Uterus (tissue), 4 donors: ENCODE results near the gene P4HA1. TPM values are rescaled to one million over a fixed set of nuclear protein-coding genes. Genes with fewer than 3 reads are reported as not detected.
"Not testable (repeated sequence)": the region's sequence is repeated elsewhere in the genome, so short reads cannot be mapped to it uniquely, and the experiment has no call there.

Experiments used
- DNase-seq, 2 donors: peaks; one replicate each; pipeline ENCODE4 v3.0.0-alpha.2; 2019 to 2020
- H3K27ac ChIP-seq, 2 donors: fragments of 200-600 bp; sonication (generic); 1 replicate in 1 of 2; 2 replicates in 1 of 2; pipeline ENCODE4 v1.5.1; 2016 to 2018
- H3K27me3 ChIP-seq, 2 donors: fragments of 200-600 bp; sonication (generic); one replicate each; pipeline ENCODE4 v1.5.1; 2018 to 2019; ENCODE audit warnings: control low read depth in 1 of 2
- H3K36me3 ChIP-seq, 2 donors: fragments of 200-600 bp; sonication (generic); one replicate each; pipeline ENCODE4 v1.5.1; 2019; ENCODE audit warnings: control low read depth in 1 of 2
- H3K4me1 ChIP-seq, 2 donors: fragments of 200-600 bp; sonication (generic); one replicate each; pipeline ENCODE4 v1.5.1; 2018 to 2019; ENCODE audit warnings: control low read depth in 1 of 2
- H3K4me3 ChIP-seq, 2 donors: fragments of 200-600 bp; sonication (generic); 1 replicate in 1 of 2; 2 replicates in 1 of 2; pipeline ENCODE4 v1.5.1; 2018 to 2019; ENCODE audit warnings: mild to moderate bottlenecking in 1 of 2
- H3K9me3 ChIP-seq, 2 donors: fragments of 200-600 bp; sonication (generic); one replicate each; pipeline ENCODE4 v1.5.1; 2019; ENCODE audit warnings: control low read depth in 1 of 2
- POLR2A ChIP-seq, 2 donors: fragments of 450-650 bp; IDR thresholded peaks; one replicate each; pipeline ENCODE4 v1.6.1; 2016; ENCODE audit warnings: antibody characterized with exemption in 2 of 2, mild to moderate bottlenecking in 1 of 2, moderate library complexity in 1 of 2
- intact Hi-C: fragments of 100-400 bp; cut with DNase I; formaldehyde crosslinking; loops from one replicate; pipeline ENCODE4 v1.15.1; 2023; ENCODE audit warnings: low total_unique reads
- total RNA-seq, 4 donors: library from RNA; depleted of rRNA in 3 of 4; stranded (reverse); fragments of >200 nt in 3 of 4; gene quantifications; one replicate each; pipeline versions ENCODE4 v1.1.0 to v1.2.4, GENCODE V29; 2014 to 2023
- TF ChIP-seq, protein P1 (sequence below), 4 experiments: fragments of 200-600 bp in 2 of 4; fragments of 450-650 bp in 2 of 4; sonication (generic) in 2 of 4; IDR thresholded peaks; one replicate each; pipeline ENCODE4 v1.5.1; 2016 to 2019; ENCODE audit warnings: antibody characterized with exemption in 4 of 4, mild to moderate bottlenecking in 2 of 4, moderate library complexity in 1 of 4
- donor health status: DM: yes; HTN: yes; CAD: no.

The P4HA1 gene
- total RNA-seq, 4 donors from 2014 or later, result 17.7 to 154 (median 31.2) TPM

DNA sequence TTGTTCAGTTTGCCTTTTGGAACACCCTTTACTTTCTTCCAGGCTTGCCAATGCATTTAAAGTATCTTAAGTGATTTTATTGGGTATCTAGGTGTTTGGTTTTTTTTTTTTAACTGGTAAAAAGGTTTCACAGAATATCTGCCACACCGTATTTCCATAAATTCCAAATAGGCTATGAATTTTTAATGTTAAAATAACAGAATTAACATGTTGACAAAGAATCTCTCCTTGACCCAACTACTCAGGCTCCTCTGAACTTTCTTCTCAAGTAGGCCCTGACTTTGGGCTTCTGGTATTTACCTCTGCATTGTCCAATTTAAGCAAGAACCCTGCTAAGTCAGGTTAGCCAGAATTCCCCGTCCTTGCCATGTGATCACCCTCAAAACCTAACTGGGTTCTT, 80.9 kb downstream of the P4HA1 start:
- Histone ChIP-seq H3K4me1 (no peaks in the 10 kb centered on the region), H3K36me3 (no peaks in the 10 kb centered on the region)
- intact Hi-C loops, result no loop called here

DNA sequence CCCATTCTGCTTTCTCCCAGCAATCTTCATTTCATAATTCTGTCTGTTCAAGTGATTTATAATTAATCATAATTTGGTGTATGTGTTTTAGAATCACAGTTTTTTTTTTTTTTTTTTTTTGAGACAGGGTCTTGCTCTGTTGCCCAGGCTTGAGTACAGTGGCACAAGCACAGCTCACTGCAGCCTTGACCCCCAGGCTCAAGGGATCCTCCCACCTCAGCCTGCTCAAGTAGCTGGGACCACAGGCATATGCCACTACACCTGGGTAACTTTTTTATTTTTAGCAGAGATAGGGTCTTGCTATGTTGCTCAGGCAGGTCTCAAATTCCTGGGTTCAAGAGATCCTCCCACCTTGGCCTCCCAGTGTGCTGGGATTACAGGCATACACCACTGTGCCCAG, 92.8 kb downstream of the P4HA1 start:
- Histone ChIP-seq H3K9me3 (no peaks in the 10 kb centered on the region), H3K4me1 (no peaks in the 10 kb centered on the region), H3K4me3 (no peak overlapping the region), H3K27me3 (no peaks in the 10 kb centered on the region), H3K27ac (no peak overlapping the region), H3K36me3 (no peaks in the 10 kb centered on the region)
- TF ChIP-seq, protein P1, sequence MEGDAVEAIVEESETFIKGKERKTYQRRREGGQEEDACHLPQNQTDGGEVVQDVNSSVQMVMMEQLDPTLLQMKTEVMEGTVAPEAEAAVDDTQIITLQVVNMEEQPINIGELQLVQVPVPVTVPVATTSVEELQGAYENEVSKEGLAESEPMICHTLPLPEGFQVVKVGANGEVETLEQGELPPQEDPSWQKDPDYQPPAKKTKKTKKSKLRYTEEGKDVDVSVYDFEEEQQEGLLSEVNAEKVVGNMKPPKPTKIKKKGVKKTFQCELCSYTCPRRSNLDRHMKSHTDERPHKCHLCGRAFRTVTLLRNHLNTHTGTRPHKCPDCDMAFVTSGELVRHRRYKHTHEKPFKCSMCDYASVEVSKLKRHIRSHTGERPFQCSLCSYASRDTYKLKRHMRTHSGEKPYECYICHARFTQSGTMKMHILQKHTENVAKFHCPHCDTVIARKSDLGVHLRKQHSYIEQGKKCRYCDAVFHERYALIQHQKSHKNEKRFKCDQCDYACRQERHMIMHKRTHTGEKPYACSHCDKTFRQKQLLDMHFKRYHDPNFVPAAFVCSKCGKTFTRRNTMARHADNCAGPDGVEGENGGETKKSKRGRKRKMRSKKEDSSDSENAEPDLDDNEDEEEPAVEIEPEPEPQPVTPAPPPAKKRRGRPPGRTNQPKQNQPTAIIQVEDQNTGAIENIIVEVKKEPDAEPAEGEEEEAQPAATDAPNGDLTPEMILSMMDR (IDR thresholded peaks at IDR 0.05), result no peak
- TF ChIP-seq POLR2A (IDR thresholded peaks at IDR 0.05), result no peak
- DNase-seq, result no peak
- intact Hi-C loops, result no loop called here

More for the DNA sequence above, 80.9 kb downstream of the P4HA1 start:
- no peak for DNase-seq
- Histone ChIP-seq H3K4me3 (no peak overlapping the region), H3K27ac (no peak overlapping the region), H3K27me3 (no peaks in the 10 kb centered on the region), H3K9me3 (no peaks in the 10 kb centered on the region)
- TF ChIP-seq, protein P1 (IDR thresholded peaks at IDR 0.05), result no peak
- no peak for TF ChIP-seq POLR2A (IDR thresholded peaks at IDR 0.05)

DNA sequence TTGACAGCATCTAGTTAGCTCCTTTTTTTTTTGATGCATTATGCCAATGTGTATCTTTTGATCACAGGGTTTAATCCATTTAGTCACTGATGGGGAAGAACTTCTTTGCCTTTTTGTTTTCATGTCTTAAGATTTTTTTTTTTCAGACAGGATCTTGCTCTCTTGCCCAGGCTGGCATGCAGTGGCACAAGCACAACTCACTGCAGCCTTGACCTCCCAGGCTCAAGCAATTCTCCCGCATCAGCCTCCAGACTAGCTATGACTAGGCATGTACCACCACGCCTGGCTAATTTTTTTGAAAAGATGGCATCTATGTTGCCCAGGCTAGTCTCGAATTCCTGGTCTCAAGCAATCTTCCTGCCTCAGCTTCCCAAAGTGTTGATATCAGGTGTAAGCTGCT, 95.7 kb downstream of the P4HA1 start:
- no peak overlapping the region for H3K27ac ChIP-seq
- H3K4me1 ChIP-seq, result no peaks in the 10 kb centered on the region
- no peak for DNase-seq
- no peaks in the 10 kb centered on the region for H3K27me3 ChIP-seq
- intact Hi-C loops, result no loop called here
- TF ChIP-seq POLR2A (IDR thresholded peaks at IDR 0.05), result no peak
- TF ChIP-seq, protein P1 (IDR thresholded peaks at IDR 0.05), result no peak
- H3K36me3 ChIP-seq, result no peaks in the 10 kb centered on the region
- H3K9me3 ChIP-seq, result no peaks in the 10 kb centered on the region
- no peak overlapping the region for H3K4me3 ChIP-seq

DNA sequence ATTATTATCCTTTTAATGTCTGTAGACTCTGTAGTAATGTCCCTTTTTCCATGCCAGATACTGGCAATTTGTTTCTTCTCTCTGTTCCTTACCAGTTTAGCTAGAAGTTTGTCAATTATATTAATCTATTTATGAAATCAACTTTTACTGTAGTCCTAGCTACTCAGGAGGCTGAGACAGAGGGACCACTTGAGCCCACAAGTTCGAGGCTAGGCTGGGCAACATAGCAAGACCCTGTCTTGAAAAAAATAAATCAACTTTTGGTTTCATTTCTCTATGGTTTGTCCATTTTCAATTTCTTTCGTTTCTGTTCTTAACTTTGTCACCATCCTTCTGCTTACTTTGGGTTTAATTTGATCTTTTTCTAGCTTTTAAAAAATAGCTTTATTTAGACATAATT, 99.6 kb downstream of the P4HA1 start:
- no peaks in the 10 kb centered on the region for H3K27me3 ChIP-seq
- no peaks in the 10 kb centered on the region for H3K9me3 ChIP-seq
- TF ChIP-seq POLR2A (IDR thresholded peaks at IDR 0.05), result no peak
- TF ChIP-seq, protein P1 (IDR thresholded peaks at IDR 0.05), result no peak
- no peak overlapping the region for H3K27ac ChIP-seq
- no peaks in the 10 kb centered on the region for H3K36me3 ChIP-seq
- DNase-seq, result no peak
- no peak overlapping the region for H3K4me3 ChIP-seq
- intact Hi-C loops, result no loop called here
- H3K4me1 ChIP-seq, result no peaks in the 10 kb centered on the region

DNA sequence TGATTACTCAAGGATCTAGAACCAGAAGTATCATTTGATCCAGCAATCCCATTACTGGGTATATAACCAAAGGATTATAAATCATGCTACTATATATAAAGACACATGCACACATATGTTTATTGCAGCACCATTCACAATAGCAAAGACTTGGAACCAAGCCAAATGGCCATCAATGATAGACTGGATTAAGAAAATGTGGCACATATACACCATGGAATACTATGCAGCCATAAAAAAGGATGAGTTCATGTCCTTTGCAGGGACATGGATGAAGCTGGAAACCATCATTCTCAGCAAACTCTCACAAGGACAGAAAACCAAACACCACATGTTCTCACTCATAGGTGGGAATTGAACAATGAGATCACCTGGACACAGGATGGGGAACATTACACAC, 101.2 kb downstream of the P4HA1 start:
- H3K36me3 ChIP-seq, H3K4me1 ChIP-seq, intact Hi-C loops, H3K27ac ChIP-seq, DNase-seq, H3K4me3 ChIP-seq, H3K9me3 ChIP-seq, H3K27me3 ChIP-seq: not testable (repeated sequence)

DNA sequence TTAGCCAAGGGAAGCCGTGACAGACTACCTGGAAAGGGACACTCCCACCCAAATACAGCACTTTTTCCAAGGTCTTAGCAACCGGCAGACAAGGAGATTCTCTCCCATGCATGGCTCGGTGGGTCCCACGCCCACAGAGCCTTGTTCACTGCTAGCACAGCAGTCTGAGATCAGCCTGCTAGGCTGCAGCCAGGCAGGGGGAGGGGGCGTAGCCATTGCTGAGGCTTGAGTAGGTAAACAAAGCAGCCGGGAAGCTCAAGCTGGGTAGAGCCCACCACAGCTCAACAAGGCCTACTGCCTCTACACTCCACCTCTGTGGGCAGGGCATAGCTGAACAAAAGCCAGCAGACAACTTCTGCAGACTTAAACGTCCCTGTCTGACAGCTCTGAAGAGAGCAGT, 106.9 kb downstream of the P4HA1 start:
- H3K4me3 ChIP-seq, H3K27ac ChIP-seq, intact Hi-C loops, H3K9me3 ChIP-seq, H3K36me3 ChIP-seq, H3K27me3 ChIP-seq, DNase-seq, H3K4me1 ChIP-seq: not testable (repeated sequence)

DNA sequence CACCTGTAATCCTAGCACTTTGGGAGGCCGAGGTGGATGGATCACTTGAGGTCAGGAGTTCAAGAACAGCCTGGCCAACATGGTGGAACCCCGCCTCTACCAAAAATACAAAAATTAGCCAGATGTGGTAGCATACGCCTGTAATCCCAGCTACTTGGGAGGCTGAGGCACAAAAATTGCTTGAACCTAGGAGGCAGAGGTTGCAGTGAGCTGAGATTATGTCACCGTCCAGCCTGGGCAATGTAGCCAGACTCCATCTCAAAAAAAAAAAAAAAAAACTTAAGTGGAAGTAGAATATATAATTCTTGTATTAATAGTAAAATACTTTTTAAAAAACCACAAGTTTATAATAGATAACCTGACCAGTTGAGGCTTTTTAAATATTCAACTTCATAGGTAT, 112.0 kb downstream of the P4HA1 start:
- H3K4me3 ChIP-seq, H3K4me1 ChIP-seq, intact Hi-C loops, DNase-seq, H3K36me3 ChIP-seq, H3K9me3 ChIP-seq, H3K27me3 ChIP-seq, H3K27ac ChIP-seq: not testable (repeated sequence)
